HG03097 (cell line): Measurements from ENCODE around the gene POU3F2.

Source experiments
- ATAC-seq: cut with Tn5 transposase; IDR thresholded peaks from one replicate; pipeline ENCODE4 v1.9.1; 2021; ENCODE audit not compliant: unreplicated experiment, low FRiP score

Gene POU3F2

GRCh38 chr6:98828941-98829411 is 5.4 kb upstream of the POU3F2 start:
- ATAC-seq = no peak

- ATAC-seq = no peak
Observed at GRCh38 chr6:98830146-98830545, 4.2 kb upstream of the POU3F2 start.

- ATAC-seq = no peak
Observed at GRCh38 chr6:98831057-98831958, 3.1 kb upstream of the POU3F2 start.

GRCh38 chr6:98831959-98832283 is 2.5 kb upstream of the POU3F2 start:
- no peak for ATAC-seq

GRCh38 chr6:98832284-98833056 is 1.9 kb upstream of the POU3F2 start:
- ATAC-seq = no peak

- ATAC-seq = no peak
Observed at GRCh38 chr6:98833057-98833306, 1.4 kb upstream of the POU3F2 start.

GRCh38 chr6:98833307-98834059 is 891 bp upstream of the POU3F2 start:
- no peak for ATAC-seq

GRCh38 chr6:98835149-98836024 is 1.0 kb downstream of the POU3F2 start:
- ATAC-seq = no peak

- ATAC-seq = no peak
Observed at GRCh38 chr6:98836025-98836961, 1.9 kb downstream of the POU3F2 start.

GRCh38 chr6:98836962-98837944 is 2.9 kb downstream of the POU3F2 start:
- no peak for ATAC-seq

GRCh38 chr6:98838032-98838431 is 3.7 kb downstream of the POU3F2 start:
- no peak for ATAC-seq

GRCh38 chr6:98838975-98839374 is 4.6 kb downstream of the POU3F2 start:
- no peak for ATAC-seq

GRCh38 chr6:98839781-98840361 is 5.5 kb downstream of the POU3F2 start:
- no peak for ATAC-seq

GRCh38 chr6:98840385-98840784 is 6.0 kb downstream of the POU3F2 start:
- ATAC-seq = no peak

GRCh38 chr6:98840996-98841513 is 6.7 kb downstream of the POU3F2 start:
- ATAC-seq = no peak

GRCh38 chr6:98841621-98842341 is 7.4 kb downstream of the POU3F2 start:
- no peak for ATAC-seq
